SK-N-SH treated with all-trans-retinoic acid at 6 μM for 48 hours (cell line): Measurements from ENCODE around the gene METRNL.

Experiments
- ARNTL ChIP-seq: fragments of 450-650 bp; formaldehyde crosslinking; IDR thresholded peaks from 2 replicates; pipeline ENCODE4 v1.5.0; 2020; ENCODE audit warnings: low read depth, mild to moderate bottlenecking, moderate library complexity, borderline replicate concordance
- BACH2 ChIP-seq: fragments of 250-450 bp; sonication (Bioruptor Pico); IDR thresholded peaks from 2 replicates; pipeline ENCODE4 v1.9.0; 2021; ENCODE audit warnings: mild to moderate bottlenecking, borderline replicate concordance
- CREB5 ChIP-seq: fragments of 250-450 bp; sonication (Bioruptor Pico); IDR thresholded peaks from 2 replicates; pipeline ENCODE4 v1.5.1; 2020; ENCODE audit warnings: low read depth, mild to moderate bottlenecking, moderate library complexity
- ESRRG ChIP-seq: fragments of 250-450 bp; sonication (Bioruptor Pico); IDR thresholded peaks from 2 replicates; pipeline ENCODE4 v1.6.1; 2021; ENCODE audit warnings: mild to moderate bottlenecking
- GLIS3 ChIP-seq: fragments of 250-450 bp; sonication (Bioruptor Pico); IDR thresholded peaks from 2 replicates; pipeline ENCODE4 v1.5.0; 2020; ENCODE audit warnings: mild to moderate bottlenecking, moderate library complexity
- ISL1 ChIP-seq: fragments of 250-450 bp; sonication (Bioruptor Pico); IDR thresholded peaks from 2 replicates; pipeline ENCODE4 v2.1.2; 2022; ENCODE audit warnings: mild to moderate bottlenecking, moderate library complexity
- PPARA ChIP-seq: fragments of 250-450 bp; sonication (Bioruptor Pico); IDR thresholded peaks from 2 replicates; pipeline ENCODE4 v1.5.0; 2020; ENCODE audit warnings: mild to moderate bottlenecking, borderline replicate concordance
- SNAI2 ChIP-seq: fragments of 250-450 bp; sonication (Bioruptor Pico); IDR thresholded peaks from 2 replicates; pipeline ENCODE4 v1.5.0; 2020; ENCODE audit warnings: mild to moderate bottlenecking, moderate library complexity
- TCF4 ChIP-seq: fragments of 250-450 bp; sonication (Bioruptor Pico); IDR thresholded peaks from 2 replicates; pipeline ENCODE4 v1.8.0; 2021; ENCODE audit warnings: mild to moderate bottlenecking, moderate library complexity, borderline replicate concordance
- TOX ChIP-seq: fragments of 250-450 bp; sonication (Bioruptor Pico); IDR thresholded peaks from 2 replicates; pipeline ENCODE4 v1.8.0; 2021; ENCODE audit warnings: mild to moderate bottlenecking, moderate library complexity, borderline replicate concordance
- ZFP30 ChIP-seq: fragments of 450-650 bp; formaldehyde crosslinking; IDR thresholded peaks from 2 replicates; pipeline ENCODE4 v1.5.0; 2022; ENCODE audit warnings: mild to moderate bottlenecking, moderate library complexity
- ZNF565 ChIP-seq: fragments of 450-650 bp; formaldehyde crosslinking; conservative IDR thresholded peaks from 2 replicates; pipeline ENCODE4 v1.5.0; 2020; ENCODE audit warnings: low read depth, mild to moderate bottlenecking, moderate library complexity
- ZNF70 ChIP-seq: fragments of 450-650 bp; formaldehyde crosslinking; IDR thresholded peaks from 2 replicates; pipeline ENCODE4 v1.5.0; 2020; ENCODE audit warnings: mild to moderate bottlenecking, moderate library complexity
- TF ChIP-seq, protein P1 (sequence below): fragments of 250-450 bp; sonication (Bioruptor Pico); IDR thresholded peaks from 2 replicates; pipeline ENCODE4 v1.8.0; 2020; ENCODE audit warnings: mild to moderate bottlenecking, moderate library complexity, borderline replicate concordance

DNA sequence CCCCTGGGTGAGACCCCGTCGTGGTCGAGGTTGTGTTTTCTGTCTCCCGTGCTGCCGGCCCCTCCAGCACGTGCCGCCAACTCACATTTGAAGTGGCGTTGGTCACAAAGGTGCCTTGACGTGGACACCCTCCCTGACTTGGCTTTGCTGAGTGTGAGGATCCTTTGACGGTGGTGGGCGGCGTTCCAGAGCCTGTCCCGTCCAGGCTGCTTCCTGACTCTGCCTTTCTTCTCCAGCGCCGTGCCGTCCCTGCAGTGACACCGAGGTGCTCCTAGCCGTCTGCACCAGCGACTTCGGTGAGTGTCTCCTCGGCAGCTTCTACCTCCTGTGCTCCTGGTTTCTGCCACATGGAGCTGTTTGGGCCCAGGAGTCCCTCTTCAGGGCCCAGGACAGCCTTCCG is 13.5 kb downstream of the METRNL start:
- TF ChIP-seq, protein P1, sequence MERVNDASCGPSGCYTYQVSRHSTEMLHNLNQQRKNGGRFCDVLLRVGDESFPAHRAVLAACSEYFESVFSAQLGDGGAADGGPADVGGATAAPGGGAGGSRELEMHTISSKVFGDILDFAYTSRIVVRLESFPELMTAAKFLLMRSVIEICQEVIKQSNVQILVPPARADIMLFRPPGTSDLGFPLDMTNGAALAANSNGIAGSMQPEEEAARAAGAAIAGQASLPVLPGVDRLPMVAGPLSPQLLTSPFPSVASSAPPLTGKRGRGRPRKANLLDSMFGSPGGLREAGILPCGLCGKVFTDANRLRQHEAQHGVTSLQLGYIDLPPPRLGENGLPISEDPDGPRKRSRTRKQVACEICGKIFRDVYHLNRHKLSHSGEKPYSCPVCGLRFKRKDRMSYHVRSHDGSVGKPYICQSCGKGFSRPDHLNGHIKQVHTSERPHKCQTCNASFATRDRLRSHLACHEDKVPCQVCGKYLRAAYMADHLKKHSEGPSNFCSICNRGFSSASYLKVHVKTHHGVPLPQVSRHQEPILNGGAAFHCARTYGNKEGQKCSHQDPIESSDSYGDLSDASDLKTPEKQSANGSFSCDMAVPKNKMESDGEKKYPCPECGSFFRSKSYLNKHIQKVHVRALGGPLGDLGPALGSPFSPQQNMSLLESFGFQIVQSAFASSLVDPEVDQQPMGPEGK, result no peak
- no peak for TF ChIP-seq ARNTL (CRISPR knock-in tag)
- no peak for TF ChIP-seq GLIS3 (CRISPR knock-in tag)
- TF ChIP-seq PPARA (CRISPR knock-in tag), result no peak
- no peak for TF ChIP-seq ISL1 (CRISPR knock-in tag)
- no peak for TF ChIP-seq ZNF70 (CRISPR knock-in tag)
- no peak for TF ChIP-seq ZFP30 (CRISPR knock-in tag)
- TF ChIP-seq ESRRG (CRISPR knock-in tag), result no peak
- no peak for TF ChIP-seq SNAI2 (CRISPR knock-in tag)
- TF ChIP-seq TOX (CRISPR knock-in tag), result no peak
- no peak for TF ChIP-seq CREB5
- no peak for TF ChIP-seq ZNF565 (CRISPR knock-in tag)
- no peak for TF ChIP-seq BACH2 (CRISPR knock-in tag)
- TF ChIP-seq TCF4 (CRISPR knock-in tag), result no peak
